Smooth muscle cell of the coronary artery (primary cell): ENCODE data around the gene NCAPD3. TPM values are rescaled to one million over a fixed set of nuclear protein-coding genes. Genes with fewer than 3 reads are reported as not detected.

ENCODE experiments used
- total RNA-seq: library from RNA; depleted of rRNA; stranded (reverse); fragments of >200 nt; gene quantifications from 2 replicates; pipeline ENCODE4 v1.2.3, GENCODE V29; 2014; ENCODE audit warnings: low replicate concordance

Gene NCAPD3, protein sequence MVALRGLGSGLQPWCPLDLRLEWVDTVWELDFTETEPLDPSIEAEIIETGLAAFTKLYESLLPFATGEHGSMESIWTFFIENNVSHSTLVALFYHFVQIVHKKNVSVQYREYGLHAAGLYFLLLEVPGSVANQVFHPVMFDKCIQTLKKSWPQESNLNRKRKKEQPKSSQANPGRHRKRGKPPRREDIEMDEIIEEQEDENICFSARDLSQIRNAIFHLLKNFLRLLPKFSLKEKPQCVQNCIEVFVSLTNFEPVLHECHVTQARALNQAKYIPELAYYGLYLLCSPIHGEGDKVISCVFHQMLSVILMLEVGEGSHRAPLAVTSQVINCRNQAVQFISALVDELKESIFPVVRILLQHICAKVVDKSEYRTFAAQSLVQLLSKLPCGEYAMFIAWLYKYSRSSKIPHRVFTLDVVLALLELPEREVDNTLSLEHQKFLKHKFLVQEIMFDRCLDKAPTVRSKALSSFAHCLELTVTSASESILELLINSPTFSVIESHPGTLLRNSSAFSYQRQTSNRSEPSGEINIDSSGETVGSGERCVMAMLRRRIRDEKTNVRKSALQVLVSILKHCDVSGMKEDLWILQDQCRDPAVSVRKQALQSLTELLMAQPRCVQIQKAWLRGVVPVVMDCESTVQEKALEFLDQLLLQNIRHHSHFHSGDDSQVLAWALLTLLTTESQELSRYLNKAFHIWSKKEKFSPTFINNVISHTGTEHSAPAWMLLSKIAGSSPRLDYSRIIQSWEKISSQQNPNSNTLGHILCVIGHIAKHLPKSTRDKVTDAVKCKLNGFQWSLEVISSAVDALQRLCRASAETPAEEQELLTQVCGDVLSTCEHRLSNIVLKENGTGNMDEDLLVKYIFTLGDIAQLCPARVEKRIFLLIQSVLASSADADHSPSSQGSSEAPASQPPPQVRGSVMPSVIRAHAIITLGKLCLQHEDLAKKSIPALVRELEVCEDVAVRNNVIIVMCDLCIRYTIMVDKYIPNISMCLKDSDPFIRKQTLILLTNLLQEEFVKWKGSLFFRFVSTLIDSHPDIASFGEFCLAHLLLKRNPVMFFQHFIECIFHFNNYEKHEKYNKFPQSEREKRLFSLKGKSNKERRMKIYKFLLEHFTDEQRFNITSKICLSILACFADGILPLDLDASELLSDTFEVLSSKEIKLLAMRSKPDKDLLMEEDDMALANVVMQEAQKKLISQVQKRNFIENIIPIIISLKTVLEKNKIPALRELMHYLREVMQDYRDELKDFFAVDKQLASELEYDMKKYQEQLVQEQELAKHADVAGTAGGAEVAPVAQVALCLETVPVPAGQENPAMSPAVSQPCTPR (N-terminal part only)
- 8.3 and 11.7 TPM in 2 replicates for total RNA-seq

GRCh38 chr11:134223836-134224709 lies at the start of gene NCAPD3, which contains the start of gene VPS26B:
NCAPD3 (minus strand) TSS chr11:134223967; CDS start chr11:134223926, 41 bp downstream.
VPS26B (plus strand) TSS chr11:134224671; CDS start chr11:134225123, 452 bp downstream.

GRCh38 chr11:134253188-134253993 lies 29.6 kb upstream of the NCAPD3 start, which contains the start of the genes ACAD8 and THYN1:
ACAD8 (plus strand) TSS chr11:134253568; CDS start chr11:134253601, 33 bp downstream.
THYN1 (minus strand) TSS chr11:134253352; CDS start chr11:134252882, 470 bp downstream.

Other genes with a start within 250 kb of the NCAPD3 start
- gene JAM3, start 154.9 kb downstream of the NCAPD3 start, total RNA-seq, result 61.4 and 204 TPM in 2 replicates
- gene VPS26B, start 704 bp upstream of the NCAPD3 start, total RNA-seq, result 32.3 and 39.9 TPM in 2 replicates
- 39.7 and 65.6 TPM in 2 replicates for gene THYN1, start 29.4 kb upstream of the NCAPD3 start, total RNA-seq
- gene ACAD8, start 29.6 kb upstream of the NCAPD3 start, total RNA-seq, result 15.4 and 16.2 TPM in 2 replicates
- not detected in 2 replicates for gene GLB1L3, start 52.4 kb upstream of the NCAPD3 start, total RNA-seq
- gene GLB1L2, start 108.0 kb upstream of the NCAPD3 start, total RNA-seq, result 0.15 and 0.23 TPM in 2 replicates
- not detected in 2 replicates for gene B3GAT1, start 188.3 kb upstream of the NCAPD3 start, total RNA-seq